GM10847 (cell line): Measurements from ENCODE around the gene PHACTR4.

Experiments used
- POLR2A ChIP-seq: IDR thresholded peaks from 2 replicates; pipeline ENCODE4 v1.6.1; 2011; ENCODE audit not compliant: insufficient read length; ENCODE audit errors: extremely low read depth

Gene PHACTR4

DNA sequence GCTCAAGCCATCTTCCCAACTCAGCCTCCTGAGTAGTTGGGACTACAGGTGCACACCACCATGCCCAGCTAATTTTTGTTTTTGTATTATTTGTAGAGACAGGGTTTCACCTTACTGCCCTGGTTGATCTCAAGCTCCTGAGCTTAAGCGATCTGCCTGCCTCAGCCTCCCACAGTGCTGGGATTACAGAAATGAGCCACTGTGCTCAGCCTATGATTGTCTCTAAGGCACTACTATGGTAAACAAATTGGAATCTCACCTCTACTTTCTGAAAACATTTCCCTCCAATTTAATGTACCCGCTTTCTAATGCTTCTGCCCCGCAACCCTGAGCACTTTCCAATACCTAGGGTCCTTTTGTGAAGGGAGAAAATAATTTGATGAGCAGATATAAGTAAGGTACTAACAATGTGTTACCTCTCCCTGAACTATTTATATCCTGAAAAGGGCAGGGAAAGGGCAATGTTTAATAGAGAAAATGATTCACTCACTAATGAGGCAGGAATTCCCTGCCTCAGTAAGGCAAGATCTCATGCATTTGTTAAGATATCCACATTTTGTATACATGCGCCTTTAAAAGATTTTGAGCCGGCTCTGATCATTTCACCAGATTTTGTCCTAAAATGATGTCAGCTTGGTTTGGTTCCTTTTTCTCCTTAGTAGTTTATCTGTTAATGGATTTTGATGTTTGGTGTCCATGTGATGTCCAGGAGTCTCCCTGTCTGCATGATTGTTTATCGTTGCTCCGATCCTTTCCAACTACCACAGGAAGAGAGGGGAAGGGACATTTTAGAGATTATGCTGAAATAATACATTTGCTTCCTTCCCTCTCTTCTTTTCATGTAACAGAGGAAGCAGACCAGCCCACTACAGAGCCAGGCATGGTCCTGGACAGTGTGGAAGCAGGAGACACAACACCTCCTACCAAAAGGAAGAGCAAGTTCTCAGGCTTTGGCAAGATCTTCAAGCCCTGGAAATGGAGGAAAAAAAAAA is 89.0 kb downstream of the PHACTR4 start:
- TF ChIP-seq POLR2A: no peak

- no peak for TF ChIP-seq POLR2A
Measured at GRCh38 chr1:28466226-28466778, 96.8 kb downstream of the PHACTR4 start.

GRCh38 chr1:28470146-28470545 is 100.6 kb downstream of the PHACTR4 start:
- TF ChIP-seq POLR2A: no peak

DNA sequence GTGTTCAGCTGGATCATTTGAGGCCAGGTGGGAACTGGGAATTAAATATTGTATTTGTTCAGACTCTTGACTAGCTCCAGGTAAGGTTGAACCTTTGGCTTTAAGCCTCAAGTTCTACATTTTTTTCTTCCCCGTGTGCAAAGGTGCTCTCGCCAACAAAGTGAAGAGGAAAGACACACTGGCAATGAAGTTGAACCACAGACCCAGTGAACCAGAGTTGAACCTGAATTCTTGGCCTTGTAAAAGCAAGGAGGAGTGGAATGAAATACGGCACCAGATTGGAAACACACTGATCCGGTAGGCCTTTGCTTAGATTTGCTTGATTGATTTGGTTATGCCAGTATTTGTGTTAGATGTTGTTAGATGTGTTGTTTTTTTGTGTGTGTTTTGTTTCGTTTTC is 110.8 kb downstream of the PHACTR4 start:
- TF ChIP-seq POLR2A: no peak

DNA sequence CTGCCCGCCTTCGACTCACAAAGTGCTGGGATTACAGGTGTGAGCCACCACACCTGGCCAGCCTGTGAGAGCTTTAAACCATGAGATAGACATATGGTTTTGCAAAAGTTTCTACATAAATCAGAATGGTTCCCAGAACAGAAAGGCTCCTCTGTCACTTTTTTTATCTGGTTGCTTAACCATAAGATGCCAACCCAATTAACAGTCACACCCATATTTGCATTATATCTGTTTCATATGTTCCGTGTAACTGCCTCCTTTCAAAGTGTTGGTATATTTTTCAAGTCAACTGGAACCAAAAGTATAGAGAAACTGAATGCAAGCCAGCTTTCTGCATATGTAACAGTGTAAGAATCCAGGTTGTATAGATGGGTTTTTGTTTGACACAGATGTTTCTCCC is 112.6 kb downstream of the PHACTR4 start:
- no peak for TF ChIP-seq POLR2A

DNA sequence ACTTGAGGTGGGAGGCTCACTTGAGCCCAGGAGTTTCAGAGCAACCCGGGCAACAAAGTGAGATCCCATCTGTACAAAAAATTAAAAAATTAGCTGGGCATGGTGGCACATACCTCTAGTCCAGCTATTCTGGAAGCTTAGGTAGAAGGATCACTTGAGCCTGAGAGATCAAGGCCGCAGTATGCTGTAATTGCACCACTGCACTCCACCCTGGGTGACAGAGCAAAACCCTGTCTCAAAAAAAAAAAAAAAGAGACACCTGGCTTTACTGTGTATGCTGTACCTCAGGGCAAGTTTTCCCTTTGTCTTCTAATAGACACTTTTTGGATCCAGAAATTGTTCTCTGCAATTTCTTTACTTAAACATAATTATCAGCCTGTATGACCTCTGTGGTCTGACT is 113.2 kb downstream of the PHACTR4 start:
- TF ChIP-seq POLR2A: no peak

GRCh38 chr1:28494737-28495136 is 125.2 kb downstream of the PHACTR4 start:
- no peak for TF ChIP-seq POLR2A

- TF ChIP-seq POLR2A: no peak
Measured at GRCh38 chr1:28499553-28499952, 130.0 kb downstream of the PHACTR4 start.

DNA sequence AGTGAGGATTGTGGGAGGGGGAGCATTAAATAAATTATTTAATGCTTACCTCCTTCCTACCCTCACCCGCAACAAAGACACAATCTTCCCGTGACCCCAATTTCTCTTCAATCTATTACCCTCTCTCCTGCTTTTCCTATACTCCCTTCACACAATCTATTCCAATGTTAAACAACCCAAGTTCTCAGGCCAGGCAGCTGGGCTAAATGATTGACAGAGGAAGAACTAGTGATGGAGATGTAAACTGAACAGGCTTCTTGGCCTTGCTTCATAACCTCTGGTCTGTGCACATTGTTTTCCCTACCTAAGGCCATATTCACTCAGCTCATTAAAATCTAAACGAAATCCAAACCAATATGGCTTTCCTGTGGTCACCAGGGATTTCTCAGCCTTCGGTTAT is 132.4 kb downstream of the PHACTR4 start:
- TF ChIP-seq POLR2A: no peak

DNA sequence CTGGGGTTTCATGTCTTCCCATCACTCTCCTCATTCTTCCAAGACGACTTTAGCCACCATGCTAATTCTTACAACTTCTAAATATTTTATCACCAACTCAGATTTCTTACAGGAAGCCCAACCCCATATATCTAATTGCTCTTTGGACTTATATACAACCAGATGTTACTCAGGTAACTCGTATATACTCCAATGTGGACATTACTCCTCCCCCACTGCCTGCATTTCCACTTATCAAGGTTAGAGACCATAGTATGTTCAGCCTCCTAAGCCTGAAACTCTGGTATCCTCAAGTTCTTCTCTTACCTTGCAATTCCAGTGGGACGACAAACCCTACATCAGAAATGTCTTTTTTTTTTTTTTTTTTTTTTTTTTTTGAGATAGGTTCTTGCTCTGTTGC is 133.6 kb downstream of the PHACTR4 start:
- TF ChIP-seq POLR2A: no peak

GRCh38 chr1:28505406-28506187 is 136.1 kb downstream of the PHACTR4 start, which contains the start of gene RCC1:
RCC1 (plus strand) TSS chr1:28506043; CDS start chr1:28529867, 23,824 bp downstream.
- peak; percentile 88 for TF ChIP-seq POLR2A

GRCh38 chr1:28506907-28507246 is 137.3 kb downstream of the PHACTR4 start:
- no peak for TF ChIP-seq POLR2A

GRCh38 chr1:28507247-28507645 is 137.7 kb downstream of the PHACTR4 start:
- peak; percentile 15 for TF ChIP-seq POLR2A

DNA sequence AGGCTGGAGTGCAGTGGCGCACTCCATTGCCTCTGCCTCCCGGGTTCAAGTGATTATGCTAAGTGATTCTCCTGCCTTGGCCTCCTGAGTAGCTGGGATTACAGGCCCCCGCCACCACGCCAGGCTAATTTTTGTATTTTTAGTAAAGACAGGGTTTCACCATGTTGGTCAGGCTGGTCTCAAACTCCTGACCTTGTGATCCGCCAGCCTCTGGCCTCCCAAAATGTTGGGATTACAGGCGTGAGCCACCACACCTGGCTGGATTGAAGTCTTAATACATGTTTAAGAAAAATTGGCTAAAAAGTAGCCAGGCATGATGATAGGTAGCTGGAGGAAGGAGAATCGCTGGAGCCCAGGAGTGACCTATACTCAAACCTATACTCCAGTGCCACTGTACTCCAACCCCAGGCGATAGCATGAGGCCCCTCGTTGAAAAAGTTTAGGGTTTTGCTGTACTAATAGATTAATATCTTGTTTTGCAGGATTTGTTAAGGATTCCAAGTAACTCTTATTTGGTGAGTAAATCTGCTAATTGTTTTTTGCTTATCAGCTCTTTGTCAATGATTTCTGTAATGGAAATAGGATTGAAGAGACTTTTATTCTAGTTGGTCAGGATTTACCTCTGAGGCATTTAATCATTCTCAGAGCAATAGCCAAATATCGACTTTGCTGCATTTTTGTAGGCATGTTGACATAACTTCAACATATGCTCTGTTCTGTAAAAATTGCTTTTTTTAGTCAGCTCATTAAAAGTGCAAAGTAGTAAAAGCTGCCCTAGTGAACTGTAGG is 138.3 kb downstream of the PHACTR4 start:
- peak; percentile 23 for TF ChIP-seq POLR2A

DNA sequence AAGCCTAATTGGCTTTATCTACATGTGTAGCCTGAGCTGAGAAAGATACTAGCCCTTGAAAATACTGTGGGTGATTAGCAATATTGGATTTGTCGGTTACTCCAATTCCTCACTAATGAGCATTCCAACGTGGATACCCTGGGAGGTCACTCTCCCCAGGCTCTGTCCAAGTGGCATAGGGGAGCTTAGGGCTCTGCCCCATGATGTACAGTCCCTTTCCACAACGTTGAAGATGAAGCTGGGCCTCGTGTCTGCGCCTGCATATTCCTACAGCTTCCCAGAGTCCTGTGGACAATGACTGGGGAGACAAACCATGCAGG is 138.9 kb downstream of the PHACTR4 start:
- peak; percentile 8 for TF ChIP-seq POLR2A
